Lung microvascular endothelial cell (primary cell): ENCODE measurements around the gene HIC1. TPM values are rescaled to one million over a fixed set of nuclear protein-coding genes. Genes with fewer than 3 reads are reported as not detected.

Source experiments
- DNase-seq, 2 donors: peaks; one replicate each; pipeline versions ENCODE4 v3.0.0 to v3.0.0-alpha.2; 2010; ENCODE audit warnings: low read depth in 2 of 2
- total RNA-seq: library from RNA; depleted of rRNA; stranded (reverse); fragments of >200 nt; gene quantifications from 2 replicates; pipeline ENCODE4 v1.2.1, GENCODE V29; 2014

Gene HIC1
- total RNA-seq, 1 donor from 2014 or later = 50.4 TPM

DNA sequence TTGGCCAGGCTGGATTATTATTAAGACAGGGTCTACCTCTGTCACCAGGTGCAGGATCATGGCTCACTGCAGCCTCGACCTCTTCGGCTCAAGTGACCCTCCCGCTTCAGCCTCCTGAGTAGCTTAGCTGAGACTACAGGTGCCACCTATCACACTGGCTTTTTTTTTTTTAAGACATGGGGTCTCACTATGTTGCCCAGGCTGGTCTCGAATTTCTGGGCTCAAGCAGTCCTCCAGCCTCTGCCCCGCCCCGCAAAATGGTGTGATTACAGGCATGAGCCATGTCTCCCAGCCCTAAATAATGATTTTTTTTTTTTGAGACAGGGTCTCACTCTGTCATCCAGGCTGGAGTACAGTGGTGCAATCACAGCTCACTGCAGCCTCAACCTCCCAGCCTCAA lies 7.3 kb upstream of the HIC1 start:
- DNase-seq = no peak

- DNase-seq = no peak
Measured at GRCh38 chr17:2048805-2049204, 6.1 kb upstream of the HIC1 start.

DNA sequence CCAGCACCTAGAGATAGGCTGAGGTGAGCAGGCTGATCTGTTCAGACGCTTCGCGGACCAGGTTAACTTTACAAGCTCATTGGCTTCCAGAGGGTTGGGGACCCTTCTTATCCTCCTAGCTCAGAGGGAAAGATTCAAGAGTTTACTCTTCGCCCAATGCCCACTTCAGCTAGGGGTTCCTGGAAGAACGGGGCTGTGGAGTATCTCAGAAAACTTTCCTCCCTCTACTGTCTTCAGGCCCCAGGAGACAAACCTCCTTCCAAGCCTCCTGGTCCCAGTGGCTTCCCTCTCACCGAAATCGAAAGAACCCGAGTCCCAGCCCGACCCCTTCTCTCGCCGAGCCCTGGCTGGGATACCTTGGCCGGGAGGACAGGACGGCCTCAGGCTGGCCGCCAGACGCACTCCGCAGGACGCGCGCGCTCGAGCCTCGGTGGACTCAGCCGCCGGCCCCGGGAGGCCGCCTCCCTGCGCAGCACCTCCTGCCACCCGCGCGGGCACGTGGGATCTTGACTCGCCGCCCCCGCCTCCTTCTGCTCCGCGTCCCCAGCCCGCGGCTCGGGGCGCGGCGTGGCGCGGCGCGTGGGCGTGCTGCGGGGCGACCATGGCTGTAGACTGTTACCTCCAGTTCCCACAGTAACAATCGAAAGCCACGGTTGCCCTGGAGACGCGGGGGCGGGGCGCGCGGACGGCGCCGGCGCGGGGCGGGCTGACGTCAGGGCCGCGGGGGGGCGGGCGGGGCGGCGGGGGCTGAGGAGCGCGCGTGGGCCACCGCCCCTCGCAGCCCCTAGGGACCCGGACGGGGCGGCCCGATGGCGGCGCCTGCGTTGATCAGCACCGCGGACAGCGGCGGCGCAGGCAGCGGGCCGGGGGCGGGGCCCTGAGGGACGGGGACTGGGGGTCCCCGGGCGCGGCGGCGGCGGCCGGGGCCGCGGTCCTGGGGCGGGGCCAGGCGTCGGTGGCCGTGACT lies 5.3 kb upstream of the HIC1 start:
- DNase-seq = peak; percentile 82 to 90

GRCh38 chr17:2050300-2051060 lies 4.4 kb upstream of the HIC1 start:
- DNase-seq = peak; percentile 70 to 85

GRCh38 chr17:2051061-2051932 lies 3.6 kb upstream of the HIC1 start:
- peak; percentile 54 to 73 for DNase-seq

DNA sequence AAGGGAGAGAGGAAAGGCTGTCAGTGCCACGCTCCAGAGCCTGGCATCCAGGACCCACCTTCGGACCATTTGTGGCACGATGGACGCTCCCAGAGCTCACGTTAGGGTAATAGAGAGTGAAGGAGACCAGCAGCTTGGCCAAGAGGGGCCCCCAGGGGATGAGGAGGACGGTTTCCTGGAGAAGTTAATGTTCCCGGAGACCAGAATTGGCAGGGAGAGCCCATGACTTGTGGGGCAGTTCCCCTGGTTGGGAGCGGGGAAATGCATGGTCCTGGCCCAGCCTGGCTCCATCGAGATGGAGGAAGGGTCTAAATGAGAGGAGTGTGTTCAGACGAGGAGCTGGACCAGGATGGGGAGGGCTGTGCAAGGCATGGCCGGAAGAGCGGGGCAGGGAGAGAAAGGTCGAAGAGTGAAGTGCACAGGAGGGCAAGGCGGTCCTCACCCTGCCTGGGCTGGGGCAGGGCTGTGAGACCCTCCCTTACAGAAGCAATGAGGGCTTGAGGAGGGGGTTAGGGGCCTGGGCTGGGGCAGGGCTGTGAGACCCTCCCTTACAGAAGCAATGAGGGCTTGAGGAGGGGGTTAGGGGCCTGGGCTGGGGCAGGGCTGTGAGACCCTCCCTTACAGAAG lies 2.9 kb upstream of the HIC1 start:
- DNase-seq = no peak

- DNase-seq = peak; percentile 84 to 89
Measured at GRCh38 chr17:2053380-2054261, 1.3 kb upstream of the HIC1 start.

DNA sequence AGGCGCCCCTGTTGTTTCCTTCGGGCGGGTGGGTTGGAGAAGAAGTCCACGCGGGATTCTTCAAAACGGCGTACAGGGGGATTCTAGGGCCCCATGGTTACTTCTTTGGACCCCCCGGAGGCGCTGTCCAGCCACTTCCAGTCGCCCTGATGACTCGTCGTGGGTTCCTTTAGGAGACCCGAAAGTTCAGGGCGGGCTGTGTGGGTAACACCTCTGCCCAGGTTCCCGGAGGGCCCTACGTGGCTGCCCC lies 716 bp upstream of the HIC1 start:
- DNase-seq = no peak

DNA sequence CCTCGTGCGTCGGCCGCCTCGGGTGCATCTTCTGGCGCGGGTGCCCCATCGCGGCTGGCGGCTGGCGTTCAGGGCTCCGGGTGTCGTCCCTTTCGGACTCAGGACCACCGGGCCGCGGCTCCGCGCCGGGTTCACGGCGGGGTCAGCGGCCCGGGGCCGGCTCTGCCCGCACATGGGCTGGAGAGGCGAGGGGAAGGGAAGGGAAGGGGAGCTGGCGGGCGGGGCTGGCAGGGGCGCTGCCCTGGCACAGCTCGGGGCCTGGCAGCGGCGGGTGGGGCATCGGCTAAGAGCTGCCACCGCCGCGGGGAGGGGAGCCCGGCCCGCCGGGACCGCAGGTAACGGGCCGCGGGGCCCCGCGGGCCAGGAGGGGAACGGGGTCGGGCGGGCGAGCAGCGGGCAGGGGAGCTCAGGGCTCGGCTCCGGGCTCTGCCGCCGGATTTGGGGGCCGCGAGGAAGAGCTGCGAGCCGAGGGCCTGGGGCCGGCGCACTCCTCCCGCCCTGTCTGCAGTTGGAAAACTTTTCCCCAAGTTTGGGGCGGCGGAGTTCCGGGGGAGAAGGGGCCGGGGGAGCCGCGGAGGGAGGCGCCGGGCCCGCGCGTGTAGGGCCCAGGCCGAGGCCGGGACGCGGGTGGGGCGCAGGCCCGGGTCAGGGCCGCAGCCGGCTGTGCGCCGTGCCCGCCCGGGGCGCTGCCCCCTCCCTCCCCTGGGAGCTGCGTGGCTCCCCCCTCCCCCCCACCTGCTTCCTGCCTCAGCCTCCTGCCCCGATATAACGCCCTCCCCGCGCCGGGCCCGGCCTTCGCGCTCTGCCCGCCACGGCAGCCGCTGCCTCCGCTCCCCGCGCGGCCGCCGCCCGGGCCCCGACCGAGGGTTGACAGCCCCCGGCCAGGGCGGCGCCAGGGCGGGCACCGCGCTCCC lies 646 bp downstream of the HIC1 start:
- DNase-seq = peak; percentile 70 to 71

GRCh38 chr17:2056206-2057174 lies 1.6 kb downstream of the HIC1 start:
- peak; percentile 53 to 68 for DNase-seq

- no peak for DNase-seq
Measured at GRCh38 chr17:2057175-2057759, 2.4 kb downstream of the HIC1 start.

GRCh38 chr17:2057760-2058585 lies 3.1 kb downstream of the HIC1 start:
- DNase-seq = peak; percentile 33 to 46

- peak; percentile 40 to 72 for DNase-seq
Measured at GRCh38 chr17:2058586-2059546, 4.0 kb downstream of the HIC1 start.

DNA sequence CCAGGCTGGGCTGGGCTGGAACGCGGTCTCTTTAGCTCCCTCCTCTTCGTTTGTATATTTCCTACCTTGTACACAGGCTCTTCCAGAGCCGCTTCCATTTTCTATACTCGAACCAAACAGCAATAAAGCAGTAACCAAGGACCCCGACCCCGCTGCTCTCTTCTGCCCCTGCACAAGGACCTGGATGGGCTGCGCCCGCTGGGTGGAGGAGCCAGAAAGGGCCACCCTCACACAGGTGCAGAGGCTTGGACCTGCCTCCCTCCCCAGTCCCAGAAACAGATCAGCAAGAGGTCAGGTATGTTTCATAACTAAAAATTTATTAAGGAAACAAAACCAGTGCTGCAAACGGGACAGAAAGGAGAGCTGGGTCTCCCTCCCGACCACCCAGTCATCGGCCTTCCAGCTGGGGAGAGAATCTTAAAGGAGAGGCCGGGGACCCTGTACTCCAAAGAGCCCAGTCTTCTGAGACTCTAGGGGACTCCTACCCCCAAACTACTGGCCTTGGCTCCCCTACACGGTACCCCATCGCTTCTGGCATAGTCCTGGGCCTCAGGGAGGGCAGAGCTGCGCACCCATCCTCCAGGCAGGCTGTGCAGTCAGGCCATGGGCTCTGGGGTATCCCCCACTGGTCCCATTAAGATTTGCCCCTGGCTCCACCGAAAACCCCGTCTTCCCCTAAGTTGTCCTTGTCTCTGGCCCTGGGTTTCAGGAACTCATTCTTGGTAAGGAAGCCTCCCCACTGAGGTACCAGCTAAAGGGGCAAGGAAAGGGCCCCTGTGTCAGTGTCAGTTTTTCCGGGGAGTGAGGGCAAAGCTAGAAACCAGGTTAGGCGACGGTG lies 4.9 kb downstream of the HIC1 start:
- DNase-seq = no peak

GRCh38 chr17:2060385-2060658 lies 5.4 kb downstream of the HIC1 start:
- DNase-seq = no peak
